HEK293T (cell line): ENCODE results near the gene NDUFS8.

Source experiments
- CTCF ChIA-PET: fragments of 350-600 bp; formaldehyde crosslinking; extraction: SDS; loops from one replicate; lab custom pipeline; 2021; ENCODE audit warnings: antibody characterized with exemption, inconsistent platforms; lab: Yijun Ruan, JAX
- POLR2A ChIA-PET: fragments of 350-600 bp; formaldehyde crosslinking; extraction: SDS; loops from one replicate; lab custom pipeline; 2020; ENCODE audit warnings: antibody characterized with exemption, inconsistent platforms; lab: Yijun Ruan, JAX
- DNase-seq: peaks from one replicate; pipeline ENCODE4 v3.0.0; 2012; ENCODE audit warnings: mixed read lengths; ENCODE audit errors: extremely low spot score
- ARNT ChIP-seq: fragments of 450-650 bp; IDR thresholded peaks from 2 replicates; pipeline ENCODE4 v1.6.1; 2017; ENCODE audit warnings: mild to moderate bottlenecking
- BHLHE40 ChIP-seq: fragments of 450-650 bp; IDR thresholded peaks from 2 replicates; pipeline ENCODE4 v1.6.1; 2016; ENCODE audit warnings: mild to moderate bottlenecking, moderate library complexity, borderline replicate concordance
- CTBP1 ChIP-seq: fragments of 450-650 bp; IDR thresholded peaks from 2 replicates; pipeline ENCODE4 v1.6.1; 2016; ENCODE audit warnings: borderline replicate concordance
- ELF4 ChIP-seq: fragments of 450-650 bp; IDR thresholded peaks from 2 replicates; pipeline ENCODE4 v1.6.1; 2017; ENCODE audit warnings: antibody characterized with exemption
- FOXA1 ChIP-seq: fragments of 450-650 bp; IDR thresholded peaks from 2 replicates; pipeline ENCODE4 v1.6.1; 2016; ENCODE audit warnings: mild to moderate bottlenecking
- FOXK2 ChIP-seq: fragments of 450-650 bp; IDR thresholded peaks from 2 replicates; pipeline ENCODE4 v1.6.1; 2016; ENCODE audit warnings: mild to moderate bottlenecking
- FOXM1 ChIP-seq: fragments of 450-650 bp; IDR thresholded peaks from 2 replicates; pipeline ENCODE4 v1.6.1; 2017; ENCODE audit warnings: mild to moderate bottlenecking, borderline replicate concordance
- HDGF ChIP-seq: fragments of 450-650 bp; IDR thresholded peaks from 2 replicates; pipeline ENCODE4 v1.6.1; 2017; ENCODE audit warnings: antibody characterized with exemption, borderline replicate concordance
- L3MBTL2 ChIP-seq: fragments of 450-650 bp; conservative IDR thresholded peaks from 2 replicates; pipeline ENCODE4 v1.6.1; 2016; ENCODE audit warnings: mild to moderate bottlenecking
- LEF1 ChIP-seq: fragments of 450-650 bp; IDR thresholded peaks from 2 replicates; pipeline ENCODE4 v1.6.1; 2017; ENCODE audit warnings: mild to moderate bottlenecking, borderline replicate concordance
- NFRKB ChIP-seq: fragments of 450-650 bp; IDR thresholded peaks from 2 replicates; pipeline ENCODE4 v1.6.1; 2016; ENCODE audit warnings: mild to moderate bottlenecking, moderate library complexity
- SP1 ChIP-seq: fragments of 450-650 bp; IDR thresholded peaks from 2 replicates; pipeline ENCODE4 v1.6.1; 2017
- SUZ12 ChIP-seq: fragments of 450-650 bp; IDR thresholded peaks from 2 replicates; pipeline ENCODE4 v1.6.1; 2016; ENCODE audit warnings: mild to moderate bottlenecking
- TARDBP ChIP-seq: fragments of 450-650 bp; IDR thresholded peaks from 2 replicates; pipeline ENCODE4 v1.6.1; 2016
- ZNF384 ChIP-seq: fragments of 450-650 bp; IDR thresholded peaks from 2 replicates; pipeline ENCODE4 v1.6.1; 2016
- TF ChIP-seq, protein P1 (sequence below): fragments of 450-650 bp; IDR thresholded peaks from 2 replicates; pipeline ENCODE4 v1.6.1; 2016

NDUFS8 gene

DNA sequence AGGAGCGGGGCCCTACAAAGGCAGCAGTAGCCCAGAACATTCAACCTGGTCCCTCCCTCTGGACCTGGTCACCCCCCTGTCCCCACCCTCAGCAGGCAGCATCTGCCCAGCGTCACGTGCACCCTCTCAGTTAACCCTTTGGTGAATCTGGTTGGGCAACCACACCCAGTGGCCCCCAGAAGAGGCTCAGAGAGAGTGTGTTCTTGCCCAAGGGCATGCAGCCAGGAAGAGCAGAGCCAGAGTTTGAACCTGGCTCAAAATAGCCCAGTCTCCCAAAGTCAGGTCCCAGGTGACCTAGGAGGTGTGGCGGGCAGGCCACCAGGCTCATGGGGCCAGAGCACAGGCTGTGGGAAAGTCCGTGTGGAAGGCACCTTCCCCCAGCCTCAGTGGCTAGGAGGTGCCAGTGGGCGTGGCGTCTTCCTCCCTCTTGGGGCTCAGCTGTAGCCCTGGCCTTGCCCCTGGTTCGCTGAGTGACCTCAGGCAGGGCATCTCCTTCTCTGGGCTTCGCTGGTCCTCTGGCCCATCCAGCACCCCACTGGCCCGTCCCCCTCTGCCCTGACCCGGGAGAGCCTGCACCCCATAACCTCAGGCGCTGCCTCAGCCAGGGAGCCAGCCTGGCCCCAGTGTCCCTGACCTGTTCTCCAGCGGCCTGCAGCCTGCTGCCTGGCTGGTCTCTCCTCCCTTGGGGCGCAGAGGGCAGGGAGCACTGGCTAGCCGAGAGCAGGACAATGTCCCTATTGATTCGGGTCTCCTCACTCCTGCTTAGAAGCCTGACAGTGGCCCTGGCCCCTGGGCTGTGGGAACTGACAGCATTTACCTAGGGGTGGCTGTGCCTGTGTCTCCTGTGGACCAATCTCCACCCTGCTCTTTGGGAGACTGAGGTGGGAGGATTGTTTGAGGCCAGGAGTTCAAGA, 13.3 kb upstream of the NDUFS8 start:
- no peak for DNase-seq
- ChIA-PET CTCF (no interaction called here), POLR2A (no interaction called here)
- TF ChIP-seq FOXK2 (no peak), ELF4 (no peak)

DNA sequence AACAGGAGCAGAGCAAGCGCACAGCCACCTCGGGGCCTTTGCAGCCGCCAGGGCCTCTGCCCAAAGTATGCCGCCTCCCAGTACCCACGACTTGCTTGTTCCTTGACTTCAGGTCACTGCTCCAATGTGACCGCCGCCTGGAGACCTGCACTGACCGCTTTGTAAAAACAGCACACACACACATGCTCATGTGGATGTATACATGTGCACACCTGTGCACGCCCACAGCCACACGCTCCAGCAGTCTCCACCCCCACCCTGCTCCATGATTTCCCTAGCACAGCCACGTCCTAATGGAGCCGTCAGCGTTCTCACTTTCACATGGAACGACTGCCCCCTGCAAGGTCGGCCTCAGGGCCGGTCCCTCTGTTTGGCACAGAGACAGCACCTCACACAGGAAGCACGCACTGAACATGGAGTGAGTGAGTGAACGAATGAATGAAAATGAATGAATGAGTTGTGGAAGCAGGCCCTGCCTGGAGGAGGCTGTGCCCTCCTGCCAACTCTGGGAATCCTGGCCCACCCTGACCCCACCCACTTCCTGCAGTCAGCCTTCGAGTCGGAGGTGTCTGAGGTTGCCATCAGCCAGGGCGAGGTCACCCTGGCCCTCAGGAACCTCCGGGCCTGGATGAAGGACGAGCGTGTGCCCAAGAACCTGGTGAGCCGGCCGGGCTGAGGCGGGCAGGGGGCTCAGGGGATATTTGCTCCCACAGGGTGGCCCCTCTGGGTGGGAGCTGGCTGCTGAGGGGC, 12.3 kb upstream of the NDUFS8 start:
- POLR2A ChIA-PET: interaction anchor here (1.0 to 1.5 kb wide), 2 partner anchors 7 to 12 kb away, joined by 3 to 6 read pairs; no protein-coding TSS in a partner anchor
- no peak for DNase-seq
- TF ChIP-seq BHLHE40: no peak
- TF ChIP-seq ZNF384: no peak
- TF ChIP-seq, protein P1, sequence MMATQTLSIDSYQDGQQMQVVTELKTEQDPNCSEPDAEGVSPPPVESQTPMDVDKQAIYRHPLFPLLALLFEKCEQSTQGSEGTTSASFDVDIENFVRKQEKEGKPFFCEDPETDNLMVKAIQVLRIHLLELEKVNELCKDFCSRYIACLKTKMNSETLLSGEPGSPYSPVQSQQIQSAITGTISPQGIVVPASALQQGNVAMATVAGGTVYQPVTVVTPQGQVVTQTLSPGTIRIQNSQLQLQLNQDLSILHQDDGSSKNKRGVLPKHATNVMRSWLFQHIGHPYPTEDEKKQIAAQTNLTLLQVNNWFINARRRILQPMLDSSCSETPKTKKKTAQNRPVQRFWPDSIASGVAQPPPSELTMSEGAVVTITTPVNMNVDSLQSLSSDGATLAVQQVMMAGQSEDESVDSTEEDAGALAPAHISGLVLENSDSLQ: no peak
- no peak for TF ChIP-seq SUZ12
- TF ChIP-seq ARNT: no peak
- TF ChIP-seq HDGF: no peak
- no peak for TF ChIP-seq ELF4
- no peak for TF ChIP-seq TARDBP
- no peak for TF ChIP-seq FOXA1
- TF ChIP-seq FOXM1: no peak
- TF ChIP-seq CTBP1: no peak
- TF ChIP-seq NFRKB: no peak
- TF ChIP-seq FOXK2: no peak
- TF ChIP-seq LEF1: no peak
- TF ChIP-seq SP1: no peak
- no peak for TF ChIP-seq L3MBTL2
- CTCF ChIA-PET: no interaction called here

DNA sequence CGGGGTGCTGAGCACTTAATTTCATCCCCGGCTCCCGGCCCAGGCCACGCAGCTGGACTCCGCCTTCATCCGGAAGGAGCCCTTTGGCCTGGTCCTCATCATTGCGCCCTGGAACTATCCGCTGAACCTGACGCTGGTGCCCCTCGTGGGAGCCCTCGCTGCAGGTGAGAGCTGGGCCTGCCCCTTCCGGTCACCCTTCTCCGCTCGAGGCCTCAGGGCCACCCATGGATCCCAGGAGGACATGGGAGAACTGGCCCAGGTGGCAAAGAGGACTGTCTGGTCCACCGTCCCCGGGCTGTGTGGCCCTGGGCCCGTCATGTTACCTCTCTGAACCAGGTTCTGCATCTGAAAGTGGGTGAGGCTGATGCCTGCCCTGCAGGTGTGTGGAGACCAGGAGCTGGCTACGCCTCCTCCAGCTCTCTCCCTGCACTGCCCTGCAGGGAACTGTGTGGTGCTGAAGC, 11.7 kb upstream of the NDUFS8 start:
- no peak for DNase-seq
- TF ChIP-seq SP1 (no peak), FOXA1 (no peak), ELF4 (no peak), BHLHE40 (no peak), FOXM1 (no peak), SUZ12 (no peak), ARNT (no peak)
- TF ChIP-seq, protein P1: no peak
- ChIA-PET CTCF (no interaction called here), POLR2A (interaction anchor here (0.7 to 1.5 kb wide), 3 partner anchors 8 to 11 kb away, joined by 3 to 6 read pairs (median 3); no protein-coding TSS in a partner anchor)

DNA sequence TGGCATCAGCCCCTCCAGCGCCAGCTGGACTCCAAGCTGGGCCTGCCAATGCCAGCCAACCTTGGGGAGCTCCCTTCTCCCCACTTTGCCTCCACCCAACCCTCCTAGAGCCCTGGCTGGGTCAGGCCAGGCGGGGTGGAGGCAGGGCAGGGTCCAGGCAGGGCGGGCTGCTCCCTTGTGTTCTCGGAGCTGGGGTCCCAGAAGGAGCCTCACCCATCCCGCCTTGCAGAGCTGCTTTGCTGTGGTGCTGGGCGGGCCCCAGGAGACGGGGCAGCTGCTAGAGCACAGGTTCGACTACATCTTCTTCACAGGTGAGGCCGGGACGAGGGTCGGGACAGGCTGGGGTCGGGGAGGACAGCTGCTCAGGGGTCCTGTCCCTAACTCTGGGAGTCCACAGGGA, 11.0 kb upstream of the NDUFS8 start:
- TF ChIP-seq TARDBP (no peak), SUZ12 (no peak), LEF1 (no peak), SP1 (no peak), FOXA1 (no peak), CTBP1 (no peak), ELF4 (no peak)
- TF ChIP-seq, protein P1: no peak
- POLR2A ChIA-PET: interaction anchor here (0.7 to 1.5 kb wide), 3 partner anchors 9 to 10 kb away, joined by 3 to 6 read pairs (median 3); no protein-coding TSS in a partner anchor
- CTCF ChIA-PET: interaction anchor here (0.7 kb wide), 1 partner anchor 8 kb away, joined by 3 read pairs; no protein-coding TSS in a partner anchor
- DNase-seq: no peak

DNA sequence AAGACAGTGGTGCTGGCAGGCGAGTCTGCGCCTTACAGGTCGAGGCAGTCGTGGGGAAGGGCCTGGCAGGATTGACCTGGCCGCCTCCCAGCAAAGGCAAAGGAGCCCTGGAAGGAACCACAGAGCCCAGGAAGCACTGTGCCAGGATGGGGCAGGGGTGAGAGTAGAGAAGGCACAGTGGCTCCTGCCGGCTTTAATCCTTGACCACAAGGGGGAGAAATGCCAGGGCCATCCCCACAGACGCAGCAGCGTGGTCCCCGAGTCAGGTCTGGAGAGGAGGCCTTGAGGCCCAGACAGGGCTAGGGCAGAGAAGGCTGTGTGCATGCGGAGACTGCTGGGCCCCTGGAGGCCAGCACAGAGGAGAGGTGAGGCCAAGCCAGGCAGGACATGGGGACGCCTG, 9.9 kb upstream of the NDUFS8 start:
- TF ChIP-seq ELF4: no peak
- TF ChIP-seq SP1: no peak
- TF ChIP-seq L3MBTL2: no peak
- CTCF ChIA-PET: interaction anchor here (0.6 kb wide), 1 partner anchor 19 kb away, joined by 3 read pairs; no protein-coding TSS in a partner anchor
- no peak for DNase-seq
- POLR2A ChIA-PET: no interaction called here

DNA sequence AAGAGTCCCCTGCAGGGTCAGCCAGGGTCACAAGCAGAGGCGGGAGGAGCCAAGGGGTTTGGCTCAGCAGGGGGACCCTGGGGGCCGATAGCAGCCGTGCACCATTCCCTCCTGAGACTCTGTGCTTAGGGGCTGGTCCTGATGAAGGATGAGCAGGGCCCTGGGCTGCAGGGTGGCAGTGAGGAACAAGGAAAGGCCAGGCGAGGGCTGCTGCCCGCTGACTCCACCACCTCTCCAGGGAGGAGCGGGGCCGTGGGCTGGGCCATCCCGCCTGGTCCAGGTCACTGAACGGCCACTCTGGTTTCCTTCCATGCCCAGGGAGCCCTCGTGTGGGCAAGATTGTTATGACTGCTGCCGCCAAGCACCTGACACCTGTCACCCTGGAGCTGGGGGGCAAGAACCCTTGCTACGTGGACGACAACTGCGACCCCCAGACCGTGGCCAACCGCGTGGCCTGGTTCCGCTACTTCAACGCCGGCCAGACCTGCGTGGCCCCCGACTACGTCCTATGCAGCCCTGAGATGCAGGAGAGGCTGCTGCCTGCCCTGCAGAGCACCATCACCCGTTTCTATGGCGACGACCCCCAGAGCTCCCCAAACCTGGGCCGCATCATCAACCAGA, 9.2 kb upstream of the NDUFS8 start:
- no peak for TF ChIP-seq FOXA1
- TF ChIP-seq ZNF384: no peak
- TF ChIP-seq SUZ12: no peak
- TF ChIP-seq HDGF: no peak
- no peak for TF ChIP-seq BHLHE40
- no peak for TF ChIP-seq ELF4
- TF ChIP-seq FOXM1: no peak
- TF ChIP-seq CTBP1: no peak
- TF ChIP-seq FOXK2: no peak
- no peak for TF ChIP-seq NFRKB
- no peak for TF ChIP-seq SP1
- TF ChIP-seq, protein P1: no peak
- no peak for TF ChIP-seq TARDBP
- no peak for TF ChIP-seq L3MBTL2
- no peak for TF ChIP-seq LEF1
- no peak for TF ChIP-seq ARNT
- no peak for DNase-seq
- ChIA-PET CTCF (no interaction called here), POLR2A (no interaction called here)
